OCI-LY1 (cell line): Measurements from ENCODE around the gene KLHDC10.

ENCODE experiments used
- H2AFZ ChIP-seq: fragments of 200-600 bp; sonication (generic), shearing (Covaris generic); 2 replicates; pipeline ENCODE4 v1.6.0; 2014; ENCODE audit warnings: antibody characterized with exemption, mild to moderate bottlenecking, low read length
- H3F3A ChIP-seq: fragments of 200-600 bp; sonication (generic), shearing (Covaris generic); 2 replicates; pipeline ENCODE4 v1.6.0; 2014; ENCODE audit warnings: mild to moderate bottlenecking, antibody characterized with exemption, low read length, moderate library complexity; ENCODE audit not compliant: insufficient read depth
- H3K27ac ChIP-seq: fragments of 200-600 bp; sonication (generic); 2 replicates; pipeline ENCODE4 v1.5.1; 2014; ENCODE audit warnings: low read length, mixed run types, mild to moderate bottlenecking, low read depth; ENCODE audit not compliant: poor library complexity, severe bottlenecking
- H3K27me3 ChIP-seq: fragments of 200-600 bp; sonication (generic); 2 replicates; pipeline ENCODE4 v1.6.0; 2014; ENCODE audit warnings: antibody characterized with exemption, mild to moderate bottlenecking, low read length, moderate library complexity; ENCODE audit not compliant: insufficient read depth
- H3K36me3 ChIP-seq: fragments of 200-600 bp; sonication (generic); 2 replicates; pipeline ENCODE4 v1.6.1; 2014; ENCODE audit warnings: mild to moderate bottlenecking, antibody characterized with exemption, low read length, moderate library complexity, mixed read lengths; ENCODE audit not compliant: insufficient read depth
- H3K4me1 ChIP-seq: fragments of 200-600 bp; sonication (generic); 2 replicates; pipeline ENCODE4 v1.5.1; 2014; ENCODE audit warnings: mild to moderate bottlenecking, low read length, moderate library complexity; ENCODE audit not compliant: insufficient read depth, severe bottlenecking
- H3K4me2 ChIP-seq: fragments of 200-600 bp; sonication (generic), shearing (Covaris generic); 2 replicates; pipeline ENCODE4 v1.6.1; 2014; ENCODE audit warnings: low read length
- H3K4me3 ChIP-seq: fragments of 200-600 bp; sonication (generic); 2 replicates; pipeline ENCODE4 v1.5.1; 2014; ENCODE audit warnings: low read length, low read depth, mild to moderate bottlenecking, mixed read lengths; ENCODE audit not compliant: poor library complexity, severe bottlenecking
- H3K79me2 ChIP-seq: fragments of 200-600 bp; shearing (Covaris generic); 2 replicates; pipeline ENCODE4 v1.6.1; 2016; ENCODE audit warnings: mixed run types, low read length, mixed read lengths; ENCODE audit not compliant: insufficient read depth
- H3K9ac ChIP-seq: fragments of 200-600 bp; sonication (generic), shearing (Covaris generic); 2 replicates; pipeline ENCODE4 v1.6.1; 2014; ENCODE audit warnings: mild to moderate bottlenecking, low read length, mixed read lengths
- H3K9me2 ChIP-seq: fragments of 200-600 bp; sonication (generic), shearing (Covaris generic); 2 replicates; pipeline ENCODE4 v1.6.1; 2014; ENCODE audit warnings: low read depth, mild to moderate bottlenecking, low read length, mixed read lengths
- H3K9me3 ChIP-seq: fragments of 200-600 bp; shearing (Covaris generic); 2 replicates; pipeline ENCODE4 v1.6.1; 2014; ENCODE audit warnings: low read length, mixed read lengths
- H4K20me1 ChIP-seq: fragments of 200-600 bp; sonication (generic), shearing (Covaris generic); 2 replicates; pipeline ENCODE4 v1.6.0; 2016; ENCODE audit warnings: mild to moderate bottlenecking, low read length; ENCODE audit not compliant: insufficient read depth
- CTCF ChIP-seq: fragments of 200-600 bp; sonication (generic), shearing (Covaris generic); IDR thresholded peaks from 2 replicates; pipeline ENCODE4 v1.5.1; 2017; ENCODE audit warnings: mild to moderate bottlenecking, antibody characterized with exemption, low read length, moderate library complexity, mixed read lengths
- EZH2 ChIP-seq: fragments of 200-600 bp; sonication (generic), shearing (Covaris generic); IDR thresholded peaks from 2 replicates; pipeline ENCODE4 v1.8.0; 2017; ENCODE audit warnings: borderline replicate concordance, mixed run types, mild to moderate bottlenecking, antibody characterized with exemption, low read length, moderate library complexity, mixed read lengths

Gene KLHDC10

GRCh38 chr7:130156140-130156539 lies 85.8 kb downstream of the KLHDC10 start:
- Histone ChIP-seq H3K9me3 (peaks cover 2% of the 10 kb centered on the region; the same call in 1 of the 2 replicates), H3K27me3 (no peaks in the 10 kb centered on the region), H3F3A (no peaks in the 10 kb centered on the region), H3K79me2 (no peaks in the 10 kb centered on the region), H3K9me2 (no peaks in the 10 kb centered on the region), H3K4me2 (no peak overlapping the region), H2AFZ (no peak overlapping the region), H3K4me3 (no peak overlapping the region), H3K4me1 (peaks cover 22% of the 10 kb centered on the region), H3K36me3 (peaks cover 36% of the 10 kb centered on the region), H3K9ac (no peak overlapping the region), H4K20me1 (no peaks in the 10 kb centered on the region), H3K27ac (no peak overlapping the region)
- TF ChIP-seq EZH2 (no peak), CTCF (no peak)

- Histone ChIP-seq H3K36me3 (peaks cover 49% of the 10 kb centered on the region), H3K9me2 (no peaks in the 10 kb centered on the region), H3F3A (no peaks in the 10 kb centered on the region), H3K4me1 (peaks cover 22% of the 10 kb centered on the region), H2AFZ (no peak overlapping the region), H3K27ac (no peak overlapping the region), H3K27me3 (no peaks in the 10 kb centered on the region), H3K79me2 (no peaks in the 10 kb centered on the region), H3K4me3 (no peak overlapping the region), H3K9me3 (peaks cover 2% of the 10 kb centered on the region; the same call in 1 of the 2 replicates), H3K9ac (no peak overlapping the region), H4K20me1 (no peaks in the 10 kb centered on the region), H3K4me2 (no peak overlapping the region)
- TF ChIP-seq EZH2 (no peak), CTCF (no peak)
Measured at GRCh38 chr7:130157700-130158099, 87.4 kb downstream of the KLHDC10 start.

GRCh38 chr7:130160023-130160422 lies 89.7 kb downstream of the KLHDC10 start:
- Histone ChIP-seq H3K79me2 (no peaks in the 10 kb centered on the region), H3K9me3 (peaks cover 2% of the 10 kb centered on the region; the same call in 1 of the 2 replicates), H3K36me3 (peaks cover 72% of the 10 kb centered on the region), H3F3A (no peaks in the 10 kb centered on the region), H3K9ac (no peak overlapping the region), H4K20me1 (no peaks in the 10 kb centered on the region), H3K27ac (no peak overlapping the region), H2AFZ (no peak overlapping the region), H3K9me2 (no peaks in the 10 kb centered on the region), H3K4me2 (no peak overlapping the region), H3K4me3 (no peak overlapping the region), H3K27me3 (no peaks in the 10 kb centered on the region), H3K4me1 (peaks cover 3% of the 10 kb centered on the region)
- TF ChIP-seq CTCF, result no peak
- TF ChIP-seq EZH2, result no peak
